Activated gamma-delta T cell (primary cell): ENCODE results near the gene CAMK2N2.
"Not testable (repeated sequence)": the region's sequence is repeated elsewhere in the genome, so short reads cannot be mapped to it uniquely, and the experiment has no call there.

Experiments used
- DNase-seq: peaks from one replicate; lab custom pipeline; 2025; lab: John Stamatoyannopoulos, UW

Gene CAMK2N2

DNA sequence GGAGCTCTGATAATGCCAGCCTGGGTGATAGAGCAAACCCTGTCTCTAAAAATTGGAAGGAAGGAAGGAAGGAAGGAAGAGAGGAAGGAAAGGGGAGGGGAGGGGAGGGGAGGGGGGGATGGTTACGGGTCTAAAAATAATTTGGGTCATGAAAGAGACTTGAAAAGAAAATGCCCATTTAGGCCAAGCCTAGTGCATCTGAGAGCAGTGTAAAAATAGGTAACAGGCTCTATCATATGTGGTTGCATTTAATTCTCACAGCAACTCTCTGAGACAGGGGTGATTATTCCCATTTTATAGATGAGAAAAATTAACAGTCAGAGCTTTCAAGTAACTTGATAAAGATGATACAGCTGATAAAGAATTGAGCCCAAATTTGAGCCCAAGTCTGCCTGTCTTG, 10.9 kb upstream of the CAMK2N2 start:
- DNase-seq, result no peak

DNA sequence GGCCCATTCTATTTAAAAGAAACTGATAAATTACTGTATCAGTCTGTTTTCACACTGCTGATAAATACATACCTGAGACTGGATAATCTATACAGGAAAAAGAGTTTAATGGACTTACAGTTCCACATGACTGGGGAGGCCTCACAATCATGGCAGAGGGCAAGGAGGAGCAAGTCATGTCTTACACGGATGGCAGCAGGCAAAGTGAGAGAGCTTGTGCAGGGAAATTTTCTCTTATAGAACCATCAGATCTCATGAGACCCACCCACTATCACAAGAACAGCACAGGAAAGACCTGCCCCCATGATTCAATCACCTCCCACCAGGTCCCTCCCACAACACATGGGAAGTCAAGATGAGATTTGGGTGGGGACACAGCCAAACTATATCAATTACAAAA, 5.9 kb upstream of the CAMK2N2 start:
- not testable (repeated sequence) for DNase-seq

DNA sequence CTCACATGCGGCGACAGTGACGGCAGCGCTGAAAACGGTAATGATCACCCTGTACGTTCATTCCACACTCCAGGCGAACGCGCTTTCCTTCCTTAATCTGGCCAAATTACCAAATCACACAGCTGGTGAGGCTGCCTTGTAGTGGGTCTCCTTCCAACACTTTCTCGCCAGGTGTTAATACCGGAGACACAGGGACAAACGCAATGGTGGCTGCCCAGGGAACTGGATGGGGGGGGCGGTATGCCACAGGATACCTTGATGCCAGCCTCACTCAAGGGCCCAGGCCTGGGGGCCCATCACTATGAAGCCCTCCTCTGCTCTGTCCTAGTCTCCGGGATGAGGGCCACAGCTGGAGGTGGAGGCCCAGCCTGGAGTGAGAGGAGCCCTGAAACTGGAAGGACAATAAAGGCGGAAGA, 1.4 kb upstream of the CAMK2N2 start:
- DNase-seq, result no peak

DNA sequence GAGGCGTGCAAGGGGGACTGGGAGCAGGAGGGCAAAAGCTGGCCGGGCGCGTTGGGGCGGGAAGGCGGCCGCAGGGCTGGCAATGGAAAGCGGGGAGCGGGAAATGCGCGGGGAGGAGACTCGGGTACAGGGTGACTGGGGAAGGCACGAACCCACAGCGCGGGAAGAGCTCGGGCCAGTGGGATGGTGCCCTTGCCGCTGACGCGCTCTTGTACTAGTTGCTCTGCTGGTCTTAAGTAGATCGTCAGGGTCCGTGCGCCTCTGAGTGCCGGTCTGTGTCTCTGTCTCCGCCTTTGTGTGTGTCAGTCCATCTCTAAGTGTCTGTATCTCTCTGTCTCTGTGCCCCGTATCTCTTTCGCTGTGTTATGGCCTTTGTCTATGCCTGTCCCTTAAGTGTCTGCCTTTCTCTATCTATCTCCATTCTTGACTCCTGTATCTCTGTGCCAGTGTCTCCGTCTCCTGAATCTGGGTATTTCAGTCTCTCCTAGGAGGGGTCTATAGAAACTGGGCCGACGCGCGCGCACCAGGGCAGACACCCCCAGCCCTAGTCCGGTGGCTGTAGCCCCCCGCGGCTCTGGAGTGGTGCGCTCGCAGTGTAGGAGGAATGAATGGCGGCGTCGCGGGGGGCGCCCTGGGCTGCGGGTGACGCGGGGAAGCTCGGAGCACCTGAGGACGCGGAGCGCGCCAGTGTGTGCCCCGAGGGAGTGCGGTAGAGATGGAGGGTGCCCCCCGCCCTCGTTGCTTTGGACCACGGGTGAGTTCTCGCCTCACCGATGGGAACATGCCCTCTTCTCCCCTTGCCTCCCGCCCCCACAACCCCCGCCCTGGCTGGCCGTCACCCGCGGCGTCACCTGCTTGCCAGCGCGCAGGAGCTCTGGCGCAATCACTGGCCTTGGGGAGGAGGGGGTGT, 756 bp upstream of the CAMK2N2 start:
- DNase-seq, result peak; percentile 33

DNA sequence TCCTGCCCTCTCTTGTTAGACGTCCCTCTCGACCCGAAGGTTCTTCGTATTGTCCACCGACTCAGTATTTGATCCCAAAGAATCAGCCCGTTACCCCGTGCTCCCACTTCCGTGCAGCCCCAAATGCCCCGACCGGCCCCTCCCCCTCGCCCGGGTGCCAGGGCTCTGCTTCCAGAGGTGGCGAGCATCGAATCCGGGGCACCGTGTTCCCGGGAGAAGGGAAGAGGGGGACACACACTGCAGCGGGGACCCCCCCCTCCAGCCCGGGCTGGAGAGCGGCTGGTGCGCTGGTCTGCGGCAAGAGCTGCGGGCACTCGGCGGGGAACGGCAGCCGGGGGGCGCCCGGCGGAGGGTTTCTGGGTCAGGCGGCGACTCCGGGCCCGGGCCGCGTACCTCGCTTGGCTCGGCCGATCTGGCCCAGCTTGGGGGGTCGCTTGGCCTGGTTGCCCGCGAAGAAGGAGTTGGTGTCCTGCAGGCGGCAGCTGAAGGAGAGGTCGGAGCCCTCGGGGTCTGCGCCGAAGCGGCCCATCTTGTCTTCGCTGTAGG, 556 bp downstream of the CAMK2N2 start:
- DNase-seq, result no peak

DNA sequence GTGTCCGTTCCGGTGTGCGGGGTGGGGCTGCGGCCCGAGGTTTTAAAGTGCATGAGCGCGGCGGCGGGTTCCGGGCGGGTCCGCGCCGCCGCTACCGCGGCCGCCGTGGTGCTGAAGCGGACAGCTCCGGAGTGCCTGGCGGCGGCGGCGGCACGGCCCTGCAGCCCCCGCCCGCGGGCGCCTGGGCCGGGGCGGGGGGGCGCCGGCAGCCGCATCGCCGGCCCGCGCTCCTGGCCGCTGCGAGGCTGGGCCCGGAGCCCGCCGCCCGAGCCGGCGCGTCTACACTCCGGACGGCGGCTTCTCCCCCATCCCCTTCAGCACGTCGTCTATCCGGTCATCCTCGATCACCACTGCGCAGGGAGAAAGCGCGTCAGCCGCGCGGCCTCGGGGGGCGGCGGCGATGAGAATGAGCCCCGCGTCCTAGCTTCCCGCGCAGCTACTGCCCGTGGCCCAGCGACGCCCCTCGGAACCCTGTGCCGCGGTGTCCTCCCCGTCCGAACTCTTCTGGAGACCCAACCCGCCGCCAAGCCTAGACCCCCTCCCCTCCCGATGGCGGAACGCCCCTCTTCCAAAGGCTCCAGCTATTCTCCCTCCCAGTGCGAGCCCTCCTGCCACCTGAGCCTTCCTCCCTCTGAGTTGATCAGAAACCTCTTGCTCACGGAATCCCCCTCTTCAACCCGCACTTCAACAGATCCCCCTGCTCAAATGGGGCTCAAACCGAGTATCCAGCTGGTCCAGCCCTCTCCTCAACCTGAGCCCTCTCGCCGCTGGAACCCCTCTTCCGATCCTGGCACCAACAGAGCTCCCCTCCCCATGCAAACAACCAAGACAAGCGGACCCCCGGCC, 1.3 kb downstream of the CAMK2N2 start:
- DNase-seq, result peak; percentile 22

DNA sequence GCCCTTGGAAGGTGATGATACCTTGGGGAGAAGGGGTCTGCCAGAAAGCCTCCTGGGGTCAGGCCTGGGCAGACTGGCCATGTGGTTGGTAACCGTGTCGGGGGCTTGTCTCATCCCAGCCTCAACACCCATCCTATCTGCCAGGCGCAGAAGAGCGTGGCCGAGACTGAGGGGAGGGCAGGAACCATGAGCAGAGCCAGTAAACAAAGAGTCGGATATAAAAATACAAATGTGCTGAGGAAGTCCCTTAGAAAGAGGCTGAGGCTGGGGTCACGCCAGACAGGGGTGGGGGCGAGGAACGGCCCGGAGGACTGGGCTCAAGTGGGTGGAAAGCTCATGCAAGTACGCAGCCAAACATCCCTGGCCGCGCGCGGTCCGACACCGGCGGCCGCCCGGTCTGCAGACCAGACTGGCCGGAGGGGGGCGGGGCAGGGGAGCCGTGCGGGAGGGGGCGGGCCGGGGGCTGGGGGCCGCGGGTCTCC, 1.9 kb downstream of the CAMK2N2 start:
- no peak for DNase-seq

DNA sequence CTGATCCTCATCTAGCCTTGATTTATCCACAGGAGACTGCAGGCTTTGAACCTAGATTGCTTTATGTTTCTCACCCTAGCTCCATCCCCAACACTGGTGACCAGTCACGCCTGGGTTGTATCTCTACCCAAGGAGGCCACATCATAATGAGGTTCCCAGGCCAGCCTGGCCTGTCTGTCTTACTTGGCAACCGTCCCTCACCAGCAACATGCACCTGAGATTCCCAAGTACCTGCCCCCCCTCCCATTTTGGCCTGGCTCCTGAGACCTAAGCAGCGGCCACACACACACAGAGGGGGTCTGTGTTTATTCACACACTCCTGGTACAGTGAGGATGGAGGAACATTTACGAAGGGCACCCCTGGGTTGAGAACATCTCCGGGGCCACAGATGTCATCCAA, 2.4 kb downstream of the CAMK2N2 start:
- no peak for DNase-seq

DNA sequence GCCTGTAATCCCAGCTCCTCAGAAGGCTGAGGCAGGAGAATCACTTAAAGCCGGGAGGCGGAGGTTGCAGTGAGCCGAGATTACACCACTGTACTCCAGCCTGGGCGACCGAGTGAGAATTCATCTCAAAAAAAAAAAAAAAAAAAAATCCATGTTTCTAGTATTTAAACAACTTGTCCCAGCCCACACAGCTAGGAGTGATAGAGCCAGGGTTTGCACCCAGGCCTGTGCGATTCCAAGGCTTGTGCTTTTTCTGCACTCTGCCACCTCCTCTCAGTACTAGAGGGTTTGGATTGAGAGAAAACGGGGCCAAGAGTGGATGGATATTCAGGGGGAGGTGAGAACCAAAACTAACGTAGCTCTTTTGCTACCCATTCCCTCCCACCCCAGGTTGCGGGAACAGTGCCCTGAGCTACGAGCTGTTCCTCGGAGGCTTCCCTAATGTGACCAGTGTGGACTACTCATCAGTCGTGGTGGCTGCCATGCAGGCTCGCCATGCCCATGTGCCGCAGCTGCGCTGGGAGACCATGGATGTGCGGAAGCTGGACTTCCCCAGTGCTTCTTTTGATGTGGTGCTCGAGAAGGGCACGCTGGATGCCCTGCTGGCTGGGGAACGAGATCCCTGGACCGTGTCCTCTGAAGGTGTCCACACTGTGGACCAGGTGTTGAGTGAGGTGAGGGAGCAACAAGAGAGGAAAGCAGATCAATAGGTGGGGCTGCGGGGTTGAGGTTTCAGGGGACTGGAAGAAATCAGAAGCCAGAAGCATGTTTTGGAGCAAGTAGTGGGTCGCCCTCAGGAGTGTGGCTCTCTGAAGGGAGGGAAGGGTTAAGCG, 4.1 kb downstream of the CAMK2N2 start:
- no peak for DNase-seq

DNA sequence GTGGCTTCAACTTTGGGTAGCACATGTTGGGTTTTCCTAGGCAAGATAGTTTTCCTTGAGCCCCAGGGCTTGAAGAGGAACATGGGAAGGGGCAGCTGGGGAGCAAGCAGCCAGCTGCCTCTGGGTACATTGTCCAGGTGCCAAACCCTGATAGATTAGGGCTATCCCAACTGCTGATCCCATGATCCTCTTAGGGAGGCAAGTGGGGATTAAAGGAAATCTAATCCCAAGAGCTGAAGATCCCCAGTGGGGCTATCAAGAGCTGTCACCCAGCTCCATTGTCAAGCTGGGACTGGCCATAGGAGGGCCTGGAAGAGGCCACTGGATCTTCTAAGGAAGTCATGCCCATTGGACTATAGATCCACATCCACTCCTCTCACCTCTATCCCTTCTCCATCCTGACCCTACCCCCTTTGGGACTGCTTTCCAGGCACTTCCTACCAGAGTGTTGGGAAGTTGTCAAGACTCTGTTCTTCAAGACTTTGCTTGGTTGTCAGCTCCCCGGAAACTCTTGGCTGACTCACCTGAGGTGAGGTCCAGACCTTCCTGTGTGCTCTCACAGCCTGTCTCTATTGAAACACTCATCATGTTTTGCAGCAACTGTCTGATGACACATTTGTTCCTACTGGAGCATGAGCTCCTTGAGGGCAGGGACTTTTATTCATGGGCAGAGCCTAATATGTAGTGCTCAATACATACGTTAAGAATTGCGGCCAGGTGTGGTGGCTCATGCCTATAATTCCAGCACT, 5.9 kb downstream of the CAMK2N2 start:
- DNase-seq, result no peak

DNA sequence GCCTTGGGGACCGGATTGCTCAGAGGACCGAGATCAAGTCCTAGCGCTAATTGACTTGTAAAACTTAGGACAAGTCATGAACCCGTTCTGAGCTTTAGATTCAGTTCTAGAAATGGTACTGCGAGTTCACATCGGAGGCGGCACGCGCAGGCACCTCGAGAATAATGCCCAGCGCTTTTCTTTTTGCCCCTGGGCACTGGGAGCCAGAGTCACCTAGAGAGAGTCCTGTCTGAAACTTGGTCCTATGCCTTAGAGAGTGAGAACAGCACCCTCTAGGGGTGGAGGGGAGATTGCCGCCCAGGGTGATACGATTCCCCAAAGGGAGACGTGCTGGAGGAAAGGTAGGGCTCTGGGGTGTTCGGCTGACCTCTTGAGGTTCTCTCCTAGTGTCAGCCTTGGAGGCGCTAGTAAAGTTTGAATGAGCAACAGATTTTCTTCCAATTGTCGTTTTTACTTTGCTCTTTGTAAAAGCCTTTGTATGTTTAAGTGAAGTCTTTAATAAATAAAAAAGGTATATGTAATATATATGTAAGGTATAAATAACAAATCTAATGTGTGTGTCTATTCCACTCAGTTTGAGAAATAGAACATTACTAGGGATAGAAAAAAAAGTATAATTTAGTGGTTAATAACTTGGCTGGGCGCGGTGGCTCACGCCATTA, 11.1 kb downstream of the CAMK2N2 start:
- DNase-seq, result no peak

DNA sequence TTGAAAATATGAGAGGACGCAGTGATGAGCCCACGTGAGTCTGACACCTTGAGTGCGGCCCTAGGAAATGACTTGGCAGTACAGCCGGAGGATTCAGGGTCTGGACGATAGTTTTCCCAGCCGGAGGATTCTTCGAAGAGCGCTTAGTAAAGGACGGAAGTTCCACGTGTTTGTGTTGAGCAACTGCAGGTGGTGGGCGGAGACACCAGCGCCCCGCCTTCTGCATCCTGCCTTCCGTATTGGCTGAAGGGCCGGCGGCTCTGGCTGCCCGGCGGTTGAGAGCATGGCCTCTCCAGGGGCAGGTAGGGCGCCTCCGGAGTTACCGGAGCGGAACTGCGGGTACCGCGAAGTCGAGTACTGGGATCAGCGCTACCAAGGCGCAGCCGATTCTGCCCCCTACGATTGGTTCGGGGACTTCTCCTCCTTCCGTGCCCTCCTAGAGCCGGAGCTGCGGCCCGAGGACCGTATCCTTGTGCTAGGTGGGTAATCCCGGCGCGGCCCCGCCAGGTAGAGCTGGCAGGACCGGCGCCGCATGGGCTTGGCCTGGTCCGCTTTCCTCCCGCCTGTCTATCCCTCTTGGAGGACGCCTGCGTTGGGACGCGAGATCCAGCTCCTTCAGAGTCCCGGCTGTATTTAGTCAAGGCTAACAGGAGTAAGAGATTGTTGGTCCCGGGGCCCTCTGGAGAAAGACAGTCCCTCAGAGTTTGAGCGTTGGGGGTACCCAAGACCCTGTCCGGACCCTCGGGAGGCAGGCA, 11.8 kb downstream of the CAMK2N2 start, which contains the start of gene EEF1AKMT4:
EEF1AKMT4 (plus strand) TSS at position 261 of the 755 bp plus-strand sequence; CDS start at position 284, 23 bp downstream.
- DNase-seq, result peak; percentile 89

DNA sequence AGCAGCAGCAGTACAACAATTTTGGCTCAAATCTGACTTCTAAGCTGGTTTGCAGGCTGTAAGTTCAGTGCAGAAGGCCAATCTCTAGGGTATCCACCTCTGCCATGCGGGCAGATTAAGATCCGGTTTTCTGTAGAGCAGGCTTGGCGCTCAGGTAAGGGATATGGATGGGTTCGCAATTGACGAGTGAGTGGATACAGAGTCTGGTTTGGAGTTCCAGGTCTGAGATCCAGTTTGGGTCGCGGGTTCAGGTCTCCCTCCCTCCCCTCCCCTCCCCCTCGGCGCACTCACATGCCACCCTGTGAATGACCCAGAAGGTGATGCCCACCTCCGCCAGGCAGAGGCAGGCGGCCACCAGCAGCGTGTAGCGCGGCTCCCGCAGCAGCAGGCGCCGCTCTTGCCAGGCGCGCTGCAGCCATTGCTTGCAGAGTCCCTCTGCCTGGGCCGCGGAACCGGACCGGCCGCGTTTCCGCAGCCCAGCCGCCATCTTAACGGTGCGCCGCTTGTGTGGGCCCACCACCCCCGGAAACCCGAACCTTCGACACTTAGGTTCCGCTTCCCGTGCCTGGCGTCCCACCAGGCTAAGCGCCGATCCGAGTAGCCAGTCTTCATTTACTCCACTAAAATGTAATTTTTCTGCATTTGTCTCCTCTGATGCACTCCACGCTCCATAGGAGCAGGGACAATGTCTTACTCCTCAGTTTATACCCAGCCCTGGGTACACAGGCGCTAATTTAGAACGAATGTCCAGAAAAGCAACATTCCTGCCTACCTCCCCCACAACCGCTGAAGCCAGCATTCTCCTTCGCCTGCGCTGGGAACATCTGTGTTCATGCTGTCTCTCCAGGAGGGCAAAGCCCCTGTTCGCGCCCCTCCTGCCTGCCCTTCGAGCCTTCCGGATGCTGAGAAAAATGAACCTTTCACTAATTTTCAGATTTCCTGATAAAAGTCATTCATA, 12.6 kb downstream of the CAMK2N2 start, which contains the start of gene ALG3:
ALG3 (minus strand) TSS at position 509 of the 958 bp plus-strand sequence; CDS start at position 487, 22 bp downstream.
- peak; percentile 63 for DNase-seq

DNA sequence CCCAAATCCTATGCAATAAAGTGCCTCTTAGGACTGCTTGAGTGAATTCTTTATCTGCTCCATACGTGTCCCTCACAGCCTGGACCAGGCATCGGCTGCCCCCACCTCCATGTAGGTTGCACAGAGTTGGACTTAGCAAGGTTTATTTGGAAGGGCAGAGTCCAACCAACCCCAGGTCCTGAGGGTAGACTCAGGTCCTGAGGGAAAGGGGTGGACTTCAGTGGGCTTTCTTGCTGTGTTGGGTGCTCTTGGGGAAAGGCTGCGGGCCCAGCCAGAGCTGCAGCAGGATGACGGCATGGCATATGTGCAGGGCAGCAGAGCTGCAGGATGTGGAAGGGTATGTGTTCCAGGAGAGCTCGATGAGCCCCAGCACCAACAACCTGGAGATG, 19.1 kb downstream of the CAMK2N2 start:
- DNase-seq, result no peak

DNA sequence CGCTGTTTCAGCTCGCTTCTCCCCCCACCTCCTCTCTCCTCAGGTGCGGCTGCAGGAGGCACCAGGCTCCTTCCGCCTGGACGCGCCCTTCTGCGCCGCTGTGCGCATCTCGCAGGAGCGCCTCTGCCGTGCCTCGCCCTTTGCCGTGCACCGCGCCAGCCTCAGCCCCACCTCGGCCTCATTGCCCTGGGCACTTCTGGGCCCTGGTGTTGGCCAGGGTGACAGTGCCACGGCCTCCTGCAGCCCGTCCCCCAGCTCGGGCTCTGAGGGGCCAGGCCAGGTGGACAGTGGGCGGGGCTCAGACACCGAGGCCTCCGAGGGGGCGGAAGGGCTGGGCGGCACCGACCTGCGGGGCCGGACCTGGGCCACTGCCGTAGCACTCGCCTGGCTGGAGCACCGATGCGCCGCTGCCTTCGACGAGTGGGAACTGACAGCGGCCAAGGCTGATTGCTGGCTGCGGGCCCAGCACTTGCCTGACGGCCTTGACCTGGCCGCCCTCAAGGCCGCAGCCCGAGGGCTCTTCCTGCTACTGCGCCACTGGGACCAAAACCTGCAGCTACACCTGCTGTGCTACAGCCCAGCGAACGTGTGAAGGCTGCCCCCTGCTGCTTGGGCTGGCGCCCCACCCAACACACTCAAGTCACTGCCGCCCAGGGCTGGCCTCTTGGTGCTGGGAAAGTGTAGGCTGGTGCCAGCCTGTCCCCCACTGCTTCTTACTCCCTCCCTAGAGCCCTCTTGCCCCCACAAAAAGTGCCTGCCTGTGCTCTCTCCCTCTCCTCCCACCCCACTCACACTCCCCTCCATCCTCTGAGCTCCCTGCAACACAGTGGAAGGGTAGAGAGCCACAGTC, 19.7 kb downstream of the CAMK2N2 start:
- DNase-seq, result no peak

DNA sequence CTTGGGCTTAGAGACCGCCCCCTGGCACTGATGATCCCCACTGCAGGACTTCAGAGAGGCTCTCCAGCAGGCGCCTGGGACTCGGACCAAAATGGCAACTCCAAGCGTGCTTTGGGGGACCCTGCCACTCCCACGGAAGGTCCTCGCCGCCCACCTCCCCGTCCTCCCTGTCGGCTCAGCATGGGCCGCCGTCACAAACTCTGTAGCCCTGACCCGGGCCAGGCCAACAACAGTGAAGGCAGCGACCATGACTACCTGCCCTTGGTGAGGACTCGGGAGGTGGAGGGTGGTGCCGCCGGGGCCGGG, 20.3 kb downstream of the CAMK2N2 start:
- no peak for DNase-seq
